ENCODE measurements around the gene EFEMP2.
A peak's percentile ranks its signal among the peaks of the same experiment; 100 is the strongest.
"Not testable (repeated sequence)": the region's sequence is repeated elsewhere in the genome, so short reads cannot be mapped to it uniquely, and the experiment has no call there.

EFEMP2 gene

GRCh38 chr11:65854161-65854592 is 18.4 kb downstream of the EFEMP2 start:
- DNase-seq, result no peak

GRCh38 chr11:65853246-65853979 is 19.2 kb downstream of the EFEMP2 start:
- no peak for DNase-seq

GRCh38 chr11:65852508-65853245 is 19.9 kb downstream of the EFEMP2 start:
- no peak for DNase-seq

GRCh38 chr11:65851811-65852507 is 20.6 kb downstream of the EFEMP2 start:
- DNase-seq, result no peak

- DNase-seq, result no peak
Measured at GRCh38 chr11:65851083-65851579, 21.5 kb downstream of the EFEMP2 start.

- no peak for DNase-seq
Measured at GRCh38 chr11:65850217-65851082, 22.1 kb downstream of the EFEMP2 start.

- DNase-seq, result no peak
Measured at GRCh38 chr11:65849771-65850216, 22.8 kb downstream of the EFEMP2 start.

- DNase-seq, result no peak
Measured at GRCh38 chr11:65849366-65849765, 23.2 kb downstream of the EFEMP2 start.

GRCh38 chr11:65848693-65849092 is 23.9 kb downstream of the EFEMP2 start:
- not testable (repeated sequence) for DNase-seq

GRCh38 chr11:65847746-65848145 is 24.9 kb downstream of the EFEMP2 start:
- no peak for DNase-seq

GRCh38 chr11:65844231-65844872 is 28.2 kb downstream of the EFEMP2 start:
- DNase-seq, result no peak

- no peak for DNase-seq
Measured at GRCh38 chr11:65843811-65844210, 28.8 kb downstream of the EFEMP2 start.

GRCh38 chr11:65842144-65842543 is 30.5 kb downstream of the EFEMP2 start:
- DNase-seq, result no peak

GRCh38 chr11:65834202-65834601 is 38.4 kb downstream of the EFEMP2 start:
- DNase-seq, result no peak

GRCh38 chr11:65833297-65834030 is 39.1 kb downstream of the EFEMP2 start, which contains the start of gene SNX32:
Gene SNX32, plus strand, starts transcription at chr11:65833963. Its CDS starts 103 bp downstream, at chr11:65834066.
- peak; percentile 93 for DNase-seq

- DNase-seq, result not testable (repeated sequence)
Measured at GRCh38 chr11:65832231-65832630, 40.4 kb downstream of the EFEMP2 start.

GRCh38 chr11:65829459-65829858 is 43.1 kb downstream of the EFEMP2 start:
- no peak for DNase-seq

GRCh38 chr11:65826984-65827735 is 45.4 kb downstream of the EFEMP2 start:
- no peak for DNase-seq

GRCh38 chr11:65822776-65823528 is 49.6 kb downstream of the EFEMP2 start:
- no peak for DNase-seq
